HepG2 (cell line): ENCODE measurements around the gene IL17C. TPM values are rescaled to one million over a fixed set of nuclear protein-coding genes. Genes with fewer than 3 reads are reported as not detected.

Experiments
- AGO1 ChIP-seq: fragments of 200-400 bp; formaldehyde crosslinking; IDR thresholded peaks from 2 replicates; pipeline ENCODE4 v1.6.1; 2017; ENCODE audit warnings: mild to moderate bottlenecking, low read depth, low read length, moderate library complexity; ENCODE audit not compliant: poor library complexity, severe bottlenecking
- BRCA1 ChIP-seq: sonication (generic); formaldehyde crosslinking; IDR thresholded peaks from 2 replicates; pipeline ENCODE4 v1.4.0; 2020; ENCODE audit warnings: missing genetic modification reagents
- GTF3A ChIP-seq: sonication (generic); formaldehyde crosslinking; conservative IDR thresholded peaks from 2 replicates; pipeline ENCODE4 v1.4.0; 2020; ENCODE audit warnings: mild to moderate bottlenecking, missing genetic modification reagents
- LCORL ChIP-seq, 2 experiments: fragments of 450-650 bp in 1 of 2; sonication (generic) in 1 of 2; formaldehyde crosslinking in 1 of 2; IDR thresholded peaks; 2 replicates each; pipeline versions ENCODE4 v1.5.0 to v1.6.1; 2017 to 2020; ENCODE audit warnings: antibody characterized with exemption in 1 of 2, missing genetic modification reagents in 1 of 2
- MIER3 ChIP-seq: IDR thresholded peaks from 2 replicates; pipeline ENCODE4 v1.6.1; 2016; ENCODE audit warnings: missing compliant biosample characterization, borderline replicate concordance
- NFATC3 ChIP-seq: sonication (generic); formaldehyde crosslinking; IDR thresholded peaks from 2 replicates; pipeline ENCODE4 v1.5.1; 2020; ENCODE audit warnings: mild to moderate bottlenecking, missing genetic modification reagents
- NFIC ChIP-seq: IDR thresholded peaks from 2 replicates; pipeline ENCODE4 v1.6.1; 2012; ENCODE audit warnings: mild to moderate bottlenecking, low read length, inconsistent platforms
- ZBTB7B ChIP-seq: sonication (generic); formaldehyde crosslinking; IDR thresholded peaks from 2 replicates; pipeline ENCODE4 v1.4.0; 2020; ENCODE audit warnings: missing genetic modification reagents
- ZMYM4 ChIP-seq: sonication (generic); formaldehyde crosslinking; IDR thresholded peaks from 2 replicates; pipeline ENCODE4 v1.8.1; 2023; ENCODE audit warnings: mild to moderate bottlenecking, missing genetic modification reagents
- ZNF432 ChIP-seq: sonication (generic); formaldehyde crosslinking; IDR thresholded peaks from 2 replicates; pipeline ENCODE4 v1.5.0; 2020; ENCODE audit warnings: missing genetic modification reagents, mild to moderate bottlenecking, borderline replicate concordance
- ZNF841 ChIP-seq: sonication (generic); formaldehyde crosslinking; IDR thresholded peaks from 2 replicates; pipeline ENCODE4 v1.8.1; 2023; ENCODE audit warnings: missing genetic modification reagents, borderline replicate concordance
- polyA plus RNA-seq, 8 experiments: library from polyadenylated mRNA; depleted of rRNA in 3 of 8; stranded (reverse) in 7 of 8; unstranded in 1 of 8; fragments of >200 nt; fragmentation: Illumina TruSeq in 4 of 8; extraction: Trizol in 4 of 8; gene quantifications; 2 replicates each; pipeline versions ENCODE4 v1.2.1 to v1.2.3, GENCODE V29; 2011 to 2016; ENCODE audit warnings: low read depth in 4 of 8, missing spikeins in 1 of 8, mixed read lengths in 1 of 8; ENCODE audit not compliant: insufficient read depth in 1 of 8
- total RNA-seq, 5 experiments: library from RNA; depleted of rRNA; stranded (reverse); fragments of >200 nt; fragmentation: Illumina TruSeq; extraction: Trizol; gene quantifications; 2 replicates each; pipeline ENCODE4 v1.2.3, GENCODE V29; 2016; ENCODE audit warnings: low read depth in 1 of 5
- TF ChIP-seq, protein P1 (sequence below): sonication (generic); formaldehyde crosslinking; IDR thresholded peaks from 2 replicates; pipeline ENCODE4 v1.4.0; 2020; ENCODE audit warnings: mild to moderate bottlenecking, missing genetic modification reagents
- TF ChIP-seq, protein P2 (sequence below): sonication (generic); formaldehyde crosslinking; IDR thresholded peaks from 2 replicates; pipeline ENCODE4 v1.8.0; 2022; ENCODE audit warnings: mild to moderate bottlenecking, missing genetic modification reagents, borderline replicate concordance
- TF ChIP-seq, protein P3 (sequence below): sonication (generic); formaldehyde crosslinking; IDR thresholded peaks from 2 replicates; pipeline ENCODE4 v1.5.0; 2020; ENCODE audit warnings: missing genetic modification reagents
- TF ChIP-seq, protein P4 (sequence below): sonication (generic); formaldehyde crosslinking; IDR thresholded peaks from 2 replicates; pipeline ENCODE4 v1.8.0; 2022; ENCODE audit warnings: missing genetic modification reagents, mild to moderate bottlenecking, borderline replicate concordance
- TF ChIP-seq, protein P5 (sequence below): sonication (generic); formaldehyde crosslinking; IDR thresholded peaks from 2 replicates; pipeline ENCODE4 v1.4.0; 2020; ENCODE audit warnings: mild to moderate bottlenecking, missing genetic modification reagents

The IL17C gene
- total and polyA plus RNA-seq, 2 of the 13 experiments (the other 11 are each of a cell fraction or from before 2014, with no cell fraction given): not detected

DNA sequence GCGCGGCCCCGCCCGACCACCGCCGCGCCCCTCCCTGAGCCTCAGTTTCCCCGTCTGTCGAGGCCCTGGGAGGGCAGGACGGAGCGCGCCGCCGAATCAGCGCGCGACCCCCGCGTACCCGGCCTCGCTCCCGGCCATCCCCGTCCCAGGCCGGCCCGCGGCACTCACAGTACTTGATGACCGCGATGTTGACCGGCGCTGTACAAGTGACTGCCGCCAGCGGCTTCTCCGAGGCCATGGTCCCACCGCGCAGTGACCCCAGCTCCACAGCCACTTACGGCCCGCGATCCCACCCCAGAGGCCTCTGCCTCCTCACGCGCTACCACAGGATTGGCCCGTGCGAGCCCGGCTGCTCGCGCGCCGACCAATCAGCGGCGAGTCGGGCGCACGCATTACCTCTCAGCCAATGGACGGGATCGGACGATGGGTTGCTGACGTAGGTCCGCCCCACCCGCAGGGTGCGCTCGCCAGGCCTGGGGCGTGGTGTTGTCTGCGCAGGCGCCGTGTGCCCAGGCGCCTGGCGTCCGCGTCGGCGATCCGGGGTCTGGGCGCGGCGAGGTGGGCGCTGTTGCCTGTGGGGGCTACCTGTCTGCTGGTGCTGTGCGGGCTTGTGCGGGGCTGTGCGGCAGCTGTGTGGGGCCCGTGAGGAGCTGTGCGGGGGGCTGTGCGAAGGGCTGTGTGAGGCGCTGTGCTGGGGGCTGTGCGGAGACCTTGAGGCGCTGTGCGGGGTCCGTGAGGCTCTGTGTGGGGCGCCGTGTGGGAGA, 24.7 kb downstream of the IL17C start, which contains the start of gene MVD (continued):
- TF ChIP-seq MIER3 (CRISPR knock-in tag): peak; percentile 77; the same call in 1 of the 2 replicates
- TF ChIP-seq, protein P1, sequence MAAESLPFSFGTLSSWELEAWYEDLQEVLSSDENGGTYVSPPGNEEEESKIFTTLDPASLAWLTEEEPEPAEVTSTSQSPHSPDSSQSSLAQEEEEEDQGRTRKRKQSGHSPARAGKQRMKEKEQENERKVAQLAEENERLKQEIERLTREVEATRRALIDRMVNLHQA (CRISPR knock-in tag): no peak
- no peak for TF ChIP-seq ZNF432 (CRISPR knock-in tag)
- TF ChIP-seq AGO1: peak; percentile 74
- no peak for TF ChIP-seq LCORL (IDR thresholded peaks at IDR 0.05)
- peak; percentile 53 for TF ChIP-seq LCORL (CRISPR knock-in tag; IDR thresholded peaks at IDR 0.05)
- no peak; the same call in none of the 2 replicates for TF ChIP-seq BRCA1 (CRISPR knock-in tag)
- TF ChIP-seq, protein P2, sequence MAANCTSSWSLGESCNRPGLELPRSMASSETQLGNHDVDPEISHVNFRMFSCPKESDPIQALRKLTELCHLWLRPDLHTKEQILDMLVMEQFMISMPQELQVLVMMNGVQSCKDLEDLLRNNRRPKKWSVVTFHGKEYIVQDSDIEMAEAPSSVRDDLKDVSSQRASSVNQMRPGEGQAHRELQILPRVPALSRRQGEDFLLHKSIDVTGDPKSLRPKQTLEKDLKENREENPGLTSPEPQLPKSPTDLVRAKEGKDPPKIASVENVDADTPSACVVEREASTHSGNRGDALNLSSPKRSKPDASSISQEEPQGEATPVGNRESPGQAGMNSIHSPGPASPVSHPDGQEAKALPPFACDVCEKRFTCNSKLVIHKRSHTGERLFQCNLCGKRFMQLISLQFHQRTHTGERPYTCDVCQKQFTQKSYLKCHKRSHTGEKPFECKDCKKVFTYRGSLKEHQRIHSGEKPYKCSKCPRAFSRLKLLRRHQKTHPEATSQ (CRISPR knock-in tag): peak; percentile 43; the same call in 1 of the 2 replicates
- peak; percentile 83; the same call in 1 of the 2 replicates for TF ChIP-seq ZBTB7B (CRISPR knock-in tag)
- TF ChIP-seq, protein P3, sequence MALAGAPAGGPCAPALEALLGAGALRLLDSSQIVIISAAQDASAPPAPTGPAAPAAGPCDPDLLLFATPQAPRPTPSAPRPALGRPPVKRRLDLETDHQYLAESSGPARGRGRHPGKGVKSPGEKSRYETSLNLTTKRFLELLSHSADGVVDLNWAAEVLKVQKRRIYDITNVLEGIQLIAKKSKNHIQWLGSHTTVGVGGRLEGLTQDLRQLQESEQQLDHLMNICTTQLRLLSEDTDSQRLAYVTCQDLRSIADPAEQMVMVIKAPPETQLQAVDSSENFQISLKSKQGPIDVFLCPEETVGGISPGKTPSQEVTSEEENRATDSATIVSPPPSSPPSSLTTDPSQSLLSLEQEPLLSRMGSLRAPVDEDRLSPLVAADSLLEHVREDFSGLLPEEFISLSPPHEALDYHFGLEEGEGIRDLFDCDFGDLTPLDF (CRISPR knock-in tag): peak; percentile 77
- no peak for TF ChIP-seq NFIC
- peak; percentile 93; the same call in 1 of the 2 replicates for TF ChIP-seq GTF3A (CRISPR knock-in tag)
- TF ChIP-seq, protein P4, sequence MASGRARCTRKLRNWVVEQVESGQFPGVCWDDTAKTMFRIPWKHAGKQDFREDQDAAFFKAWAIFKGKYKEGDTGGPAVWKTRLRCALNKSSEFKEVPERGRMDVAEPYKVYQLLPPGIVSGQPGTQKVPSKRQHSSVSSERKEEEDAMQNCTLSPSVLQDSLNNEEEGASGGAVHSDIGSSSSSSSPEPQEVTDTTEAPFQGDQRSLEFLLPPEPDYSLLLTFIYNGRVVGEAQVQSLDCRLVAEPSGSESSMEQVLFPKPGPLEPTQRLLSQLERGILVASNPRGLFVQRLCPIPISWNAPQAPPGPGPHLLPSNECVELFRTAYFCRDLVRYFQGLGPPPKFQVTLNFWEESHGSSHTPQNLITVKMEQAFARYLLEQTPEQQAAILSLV (CRISPR knock-in tag): peak; percentile 87
- peak; percentile 94 for TF ChIP-seq ZMYM4 (CRISPR knock-in tag)
- TF ChIP-seq, protein P5, sequence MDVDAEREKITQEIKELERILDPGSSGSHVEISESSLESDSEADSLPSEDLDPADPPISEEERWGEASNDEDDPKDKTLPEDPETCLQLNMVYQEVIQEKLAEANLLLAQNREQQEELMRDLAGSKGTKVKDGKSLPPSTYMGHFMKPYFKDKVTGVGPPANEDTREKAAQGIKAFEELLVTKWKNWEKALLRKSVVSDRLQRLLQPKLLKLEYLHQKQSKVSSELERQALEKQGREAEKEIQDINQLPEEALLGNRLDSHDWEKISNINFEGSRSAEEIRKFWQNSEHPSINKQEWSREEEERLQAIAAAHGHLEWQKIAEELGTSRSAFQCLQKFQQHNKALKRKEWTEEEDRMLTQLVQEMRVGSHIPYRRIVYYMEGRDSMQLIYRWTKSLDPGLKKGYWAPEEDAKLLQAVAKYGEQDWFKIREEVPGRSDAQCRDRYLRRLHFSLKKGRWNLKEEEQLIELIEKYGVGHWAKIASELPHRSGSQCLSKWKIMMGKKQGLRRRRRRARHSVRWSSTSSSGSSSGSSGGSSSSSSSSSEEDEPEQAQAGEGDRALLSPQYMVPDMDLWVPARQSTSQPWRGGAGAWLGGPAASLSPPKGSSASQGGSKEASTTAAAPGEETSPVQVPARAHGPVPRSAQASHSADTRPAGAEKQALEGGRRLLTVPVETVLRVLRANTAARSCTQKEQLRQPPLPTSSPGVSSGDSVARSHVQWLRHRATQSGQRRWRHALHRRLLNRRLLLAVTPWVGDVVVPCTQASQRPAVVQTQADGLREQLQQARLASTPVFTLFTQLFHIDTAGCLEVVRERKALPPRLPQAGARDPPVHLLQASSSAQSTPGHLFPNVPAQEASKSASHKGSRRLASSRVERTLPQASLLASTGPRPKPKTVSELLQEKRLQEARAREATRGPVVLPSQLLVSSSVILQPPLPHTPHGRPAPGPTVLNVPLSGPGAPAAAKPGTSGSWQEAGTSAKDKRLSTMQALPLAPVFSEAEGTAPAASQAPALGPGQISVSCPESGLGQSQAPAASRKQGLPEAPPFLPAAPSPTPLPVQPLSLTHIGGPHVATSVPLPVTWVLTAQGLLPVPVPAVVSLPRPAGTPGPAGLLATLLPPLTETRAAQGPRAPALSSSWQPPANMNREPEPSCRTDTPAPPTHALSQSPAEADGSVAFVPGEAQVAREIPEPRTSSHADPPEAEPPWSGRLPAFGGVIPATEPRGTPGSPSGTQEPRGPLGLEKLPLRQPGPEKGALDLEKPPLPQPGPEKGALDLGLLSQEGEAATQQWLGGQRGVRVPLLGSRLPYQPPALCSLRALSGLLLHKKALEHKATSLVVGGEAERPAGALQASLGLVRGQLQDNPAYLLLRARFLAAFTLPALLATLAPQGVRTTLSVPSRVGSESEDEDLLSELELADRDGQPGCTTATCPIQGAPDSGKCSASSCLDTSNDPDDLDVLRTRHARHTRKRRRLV (CRISPR knock-in tag): peak; percentile 78; the same call in 1 of the 2 replicates
- TF ChIP-seq NFATC3 (CRISPR knock-in tag): peak; percentile 96; the same call in 1 of the 2 replicates
- 0 out of 2 replicates have a peak, but pooled peaks have one; percentile 51 for TF ChIP-seq ZNF841
